ENCODE data around the gene PRPH.
"Not testable (repeated sequence)": the region's sequence is repeated elsewhere in the genome, so short reads cannot be mapped to it uniquely, and the experiment has no call there.

Gene PRPH

GRCh38 chr12:49295082-49295936, at the start of gene PRPH:
Gene PRPH, plus strand, starts transcription at chr12:49295147. Its CDS starts 54 bp downstream, at chr12:49295201.
- POLR2A ChIA-PET = interaction anchor here (1.1 to 5.8 kb wide), 7 partner anchors 9 to 164 kb away, joined by 3 to 68 read pairs (median 6); partner anchors contain the start of genes SPATS2, TROAP and TUBA1B
- CTCF ChIA-PET = interaction anchor here (0.6 to 3.7 kb wide), 11 partner anchors 9 to 443 kb away, joined by 3 to 34 read pairs (median 3); partner anchors contain the start of genes DNAJC22 and TROAP

GRCh38 chr12:49251357-49251756, 43.6 kb upstream of the PRPH start:
- ChIA-PET POLR2A (interaction anchor here (0.9 kb wide), 1 partner anchor 18 kb away, joined by 3 read pairs; no protein-coding TSS in a partner anchor), CTCF (interaction anchor here (0.8 kb wide), 1 partner anchor 12 kb away, joined by 3 read pairs; no protein-coding TSS in a partner anchor)
- DNase-seq (ENCODE audit: extremely low spot score) = no peak
- TF ChIP-seq CTBP1 (IDR thresholded peaks at IDR 0.05; ENCODE audit: borderline replicate concordance) = no peak
- TF ChIP-seq LEF1 (IDR thresholded peaks at IDR 0.05; ENCODE audit: borderline replicate concordance) = no peak
- TF ChIP-seq L3MBTL2 (conservative IDR thresholded peaks at IDR 0.05) = no peak
- TF ChIP-seq PKNOX1 (IDR thresholded peaks at IDR 0.05) = no peak
- TF ChIP-seq TARDBP (IDR thresholded peaks at IDR 0.05) = no peak
- TF ChIP-seq ZNF384 (IDR thresholded peaks at IDR 0.05) = no peak
- TF ChIP-seq FOXK2 (IDR thresholded peaks at IDR 0.05) = no peak

More at GRCh38 chr12:49295082-49295936, at the start of gene PRPH:
- no peak for DNase-seq (ENCODE audit: extremely low spot score)
- no peak for TF ChIP-seq BHLHE40 (IDR thresholded peaks at IDR 0.05; ENCODE audit: borderline replicate concordance)
- no peak for TF ChIP-seq LEF1 (IDR thresholded peaks at IDR 0.05; ENCODE audit: borderline replicate concordance)
- TF ChIP-seq PKNOX1 (IDR thresholded peaks at IDR 0.05) = no peak
- TF ChIP-seq ARNT (IDR thresholded peaks at IDR 0.05) = no peak
- TF ChIP-seq CTBP1 (IDR thresholded peaks at IDR 0.05; ENCODE audit: borderline replicate concordance) = no peak
- no peak for TF ChIP-seq FOXA1 (IDR thresholded peaks at IDR 0.05)
- TF ChIP-seq FOXK2 (IDR thresholded peaks at IDR 0.05) = no peak
- TF ChIP-seq SP1 (IDR thresholded peaks at IDR 0.05) = no peak
- TF ChIP-seq FOXM1 (IDR thresholded peaks at IDR 0.05; ENCODE audit: borderline replicate concordance) = no peak
- no peak for TF ChIP-seq SUZ12 (IDR thresholded peaks at IDR 0.05)
- no peak for TF ChIP-seq TARDBP (IDR thresholded peaks at IDR 0.05)
- no peak for TF ChIP-seq ZNF384 (IDR thresholded peaks at IDR 0.05)
- no peak for TF ChIP-seq HDGF (IDR thresholded peaks at IDR 0.05; ENCODE audit: borderline replicate concordance)

GRCh38 chr12:49253033-49253623, 41.8 kb upstream of the PRPH start:
- ChIA-PET POLR2A (interaction anchor here (1.0 to 3.7 kb wide), 3 partner anchors 11 to 123 kb away, joined by 3 to 14 read pairs (median 7); partner anchors contain the start of genes TUBA1B and TUBA1C), CTCF (no interaction called here)
- TF ChIP-seq FOXK2 (IDR thresholded peaks at IDR 0.05) (no peak), CTBP1 (IDR thresholded peaks at IDR 0.05; ENCODE audit: borderline replicate concordance) (no peak), NFRKB (IDR thresholded peaks at IDR 0.05) (no peak), L3MBTL2 (conservative IDR thresholded peaks at IDR 0.05) (no peak)
- no peak for DNase-seq (ENCODE audit: extremely low spot score)

GRCh38 chr12:49255456-49255855, 39.5 kb upstream of the PRPH start:
- CTCF ChIA-PET; DNase-seq (ENCODE audit: extremely low spot score): not testable (repeated sequence)
- POLR2A ChIA-PET = interaction anchor here (3.7 kb wide), 1 partner anchor 9 kb away, joined by 14 read pairs; the partner anchor contains the start of gene TUBA1C

GRCh38 chr12:49255857-49256637, 38.9 kb upstream of the PRPH start:
- no peak for DNase-seq (ENCODE audit: extremely low spot score)
- TF ChIP-seq NFRKB (IDR thresholded peaks at IDR 0.05) = no peak
- TF ChIP-seq BHLHE40 (IDR thresholded peaks at IDR 0.05; ENCODE audit: borderline replicate concordance) = no peak
- no peak for TF ChIP-seq TARDBP (IDR thresholded peaks at IDR 0.05)
- no peak for TF ChIP-seq SUZ12 (IDR thresholded peaks at IDR 0.05)
- no peak for TF ChIP-seq LEF1 (IDR thresholded peaks at IDR 0.05; ENCODE audit: borderline replicate concordance)
- TF ChIP-seq HDGF (IDR thresholded peaks at IDR 0.05; ENCODE audit: borderline replicate concordance) = no peak
- TF ChIP-seq CTBP1 (IDR thresholded peaks at IDR 0.05; ENCODE audit: borderline replicate concordance) = no peak
- TF ChIP-seq SP1 (IDR thresholded peaks at IDR 0.05) = no peak
- TF ChIP-seq FOXA1 (IDR thresholded peaks at IDR 0.05) = no peak
- TF ChIP-seq FOXK2 (IDR thresholded peaks at IDR 0.05) = no peak
- CTCF ChIA-PET = no interaction called here
- POLR2A ChIA-PET = interaction anchor here (0.6 to 3.7 kb wide), 2 partner anchors 8 to 188 kb away, joined by 3 to 14 read pairs; partner anchors contain the start of gene TUBA1C

- DNase-seq (ENCODE audit: extremely low spot score) = not testable (repeated sequence)
- ChIA-PET CTCF (interaction anchor here (0.7 kb wide), 1 partner anchor 58 kb away, joined by 6 read pairs; no protein-coding TSS in a partner anchor), POLR2A (interaction anchor here (1.6 kb wide), 1 partner anchor 126 kb away, joined by 8 read pairs; the partner anchor contains the start of gene TUBA1B)
These were observed 37.3 kb upstream of the PRPH start for GRCh38 chr12:49257508-49258184.
